ENCODE results near the gene CHRM2. TPM values are rescaled to one million over a fixed set of nuclear protein-coding genes. Genes with fewer than 3 reads are reported as not detected.

CHRM2 gene
- total and polyA plus RNA-seq, 2 donors (not counting 1 experiment from before 2014, with no cell fraction given), result 7.9 to 47.1 TPM

- Histone ChIP-seq H3K27ac (ENCODE audit: insufficient read depth, low read length) (no peak overlapping the region), H3K4me3 (replicated peaks in 1 of 4; ENCODE audit: control extremely low read depth in 1 of 4, insufficient read depth in 1 of 4, low read depth in 3 of 4, low read length in 4 of 4) (no peak overlapping the region), H3K9ac (ENCODE audit: insufficient read depth, low read length) (no peak overlapping the region), H3K36me3 (ENCODE audit: control insufficient read depth, insufficient read depth, low read length) (no peaks in the 10 kb centered on the region), H3K79me2 (ENCODE audit: control insufficient read depth, insufficient read depth, low read length) (no peaks in the 10 kb centered on the region), H3K4me1 (ENCODE audit: control insufficient read depth, extremely low read depth, insufficient read depth, low read length) (no peaks in the 10 kb centered on the region), H3K27me3 (ENCODE audit: control insufficient read depth, insufficient read depth, low read length) (no peaks in the 10 kb centered on the region), H4K20me1 (ENCODE audit: control insufficient read depth, extremely low read depth, insufficient read depth, low read length) (no peaks in the 10 kb centered on the region), H2AFZ (ENCODE audit: low read length) (no peak overlapping the region), H3K4me2 (ENCODE audit: extremely low read depth, insufficient read depth, low read length) (no peak overlapping the region), H3K9me3 (ENCODE audit: control insufficient read depth, insufficient read depth, low read depth, low read length) (no peaks in the 10 kb centered on the region)
- TF ChIP-seq EZH2 (IDR thresholded peaks at IDR 0.05; ENCODE audit: low read length, missing control alignments) (no peak), CTCF (conservative IDR thresholded peaks at IDR 0.05 in 1 of 2, IDR thresholded peaks at IDR 0.05 in 1 of 2; ENCODE audit: low read depth in 1 of 2, low read length in 2 of 2) (no peak)
- DNase-seq (ENCODE audit: low read depth in 2 of 2), result no peak
Observed at GRCh38 chr7:137017221-137017620, 148.8 kb downstream of the CHRM2 start.

- Histone ChIP-seq H4K20me1 (ENCODE audit: control insufficient read depth, extremely low read depth, insufficient read depth, low read length) (no peaks in the 10 kb centered on the region), H3K9ac (ENCODE audit: insufficient read depth, low read length) (no peak overlapping the region), H3K4me2 (ENCODE audit: extremely low read depth, insufficient read depth, low read length) (no peak overlapping the region), H3K4me3 (replicated peaks in 1 of 4; ENCODE audit: control extremely low read depth in 1 of 4, insufficient read depth in 1 of 4, low read depth in 3 of 4, low read length in 4 of 4) (no peak overlapping the region), H2AFZ (ENCODE audit: low read length) (no peak overlapping the region), H3K79me2 (ENCODE audit: control insufficient read depth, insufficient read depth, low read length) (no peaks in the 10 kb centered on the region), H3K27me3 (ENCODE audit: control insufficient read depth, insufficient read depth, low read length) (no peaks in the 10 kb centered on the region), H3K9me3 (ENCODE audit: control insufficient read depth, insufficient read depth, low read depth, low read length) (no peaks in the 10 kb centered on the region), H3K36me3 (ENCODE audit: control insufficient read depth, insufficient read depth, low read length) (no peaks in the 10 kb centered on the region), H3K27ac (ENCODE audit: insufficient read depth, low read length) (no peak overlapping the region), H3K4me1 (ENCODE audit: control insufficient read depth, extremely low read depth, insufficient read depth, low read length) (no peaks in the 10 kb centered on the region)
- DNase-seq (ENCODE audit: low read depth in 2 of 2), result no peak
- TF ChIP-seq CTCF (conservative IDR thresholded peaks at IDR 0.05 in 1 of 2, IDR thresholded peaks at IDR 0.05 in 1 of 2; ENCODE audit: low read depth in 1 of 2, low read length in 2 of 2) (no peak), EZH2 (IDR thresholded peaks at IDR 0.05; ENCODE audit: low read length, missing control alignments) (no peak)
Observed at GRCh38 chr7:137018468-137018867, 150.0 kb downstream of the CHRM2 start.

- Histone ChIP-seq H3K36me3 (ENCODE audit: control insufficient read depth, insufficient read depth, low read length) (no peaks in the 10 kb centered on the region), H3K9ac (ENCODE audit: insufficient read depth, low read length) (no peak overlapping the region), H3K27ac (ENCODE audit: insufficient read depth, low read length) (no peak overlapping the region), H3K27me3 (ENCODE audit: control insufficient read depth, insufficient read depth, low read length) (no peaks in the 10 kb centered on the region), H2AFZ (ENCODE audit: low read length) (no peak overlapping the region), H3K4me1 (ENCODE audit: control insufficient read depth, extremely low read depth, insufficient read depth, low read length) (peaks cover 2% of the 10 kb centered on the region), H3K79me2 (ENCODE audit: control insufficient read depth, insufficient read depth, low read length) (no peaks in the 10 kb centered on the region), H3K9me3 (ENCODE audit: control insufficient read depth, insufficient read depth, low read depth, low read length) (no peaks in the 10 kb centered on the region), H3K4me2 (ENCODE audit: extremely low read depth, insufficient read depth, low read length) (no peak overlapping the region), H4K20me1 (ENCODE audit: control insufficient read depth, extremely low read depth, insufficient read depth, low read length) (no peaks in the 10 kb centered on the region), H3K4me3 (replicated peaks in 1 of 4; ENCODE audit: control extremely low read depth in 1 of 4, insufficient read depth in 1 of 4, low read depth in 3 of 4, low read length in 4 of 4) (no peak overlapping the region)
- TF ChIP-seq CTCF (conservative IDR thresholded peaks at IDR 0.05 in 1 of 2, IDR thresholded peaks at IDR 0.05 in 1 of 2; ENCODE audit: low read depth in 1 of 2, low read length in 2 of 2) (no peak), EZH2 (IDR thresholded peaks at IDR 0.05; ENCODE audit: low read length, missing control alignments) (no peak)
- no peak for DNase-seq (ENCODE audit: low read depth in 2 of 2)
Observed at GRCh38 chr7:137020351-137020750, 151.9 kb downstream of the CHRM2 start.
